Left ventricle myocardium inferior (tissue), 1 donor: ENCODE data around the gene IREB2. TPM values are rescaled to one million over a fixed set of nuclear protein-coding genes. Genes with fewer than 3 reads are reported as not detected.
A peak's percentile ranks its signal among the peaks of the same experiment; 100 is the strongest.
"Not testable (repeated sequence)": the region's sequence is repeated elsewhere in the genome, so short reads cannot be mapped to it uniquely, and the experiment has no call there.

ENCODE experiments used
- DNase-seq: peaks from one replicate; pipeline ENCODE4 v3.0.0-alpha.2; 2020
- H3K27ac ChIP-seq: fragments of 200-600 bp; replicated peaks from 2 replicates; pipeline ENCODE4 v1.8.0; 2021
- H3K27me3 ChIP-seq: fragments of 200-600 bp; 2 replicates; pipeline ENCODE4 v1.8.0; 2021; ENCODE audit warnings: low read depth
- H3K36me3 ChIP-seq: fragments of 200-600 bp; 2 replicates; pipeline ENCODE4 v1.8.0; 2021
- H3K4me1 ChIP-seq: fragments of 200-600 bp; 2 replicates; pipeline ENCODE4 v1.8.0; 2021
- H3K4me3 ChIP-seq: fragments of 200-600 bp; 2 replicates; pipeline ENCODE4 v1.8.0; 2021; ENCODE audit warnings: mild to moderate bottlenecking, moderate library complexity
- H3K9me3 ChIP-seq: fragments of 200-600 bp; replicated peaks from 2 replicates; pipeline ENCODE4 v1.8.0; 2021
- CTCF ChIP-seq: fragments of 200-600 bp; IDR thresholded peaks from 2 replicates; pipeline ENCODE4 v1.8.0; 2021; ENCODE audit warnings: antibody characterized with exemption, mild to moderate bottlenecking, borderline replicate concordance
- intact Hi-C: fragments of 100-400 bp; cut with micrococcal nuclease; formaldehyde crosslinking; loops from one replicate; pipeline ENCODE4 v1.11.0; 2022
- total RNA-seq: library from RNA; stranded (reverse); fragmentation: NEBNext Ultra II Directional; extraction: Animal tissue kit (Norgen Biotek cat#: 25700); gene quantifications from one replicate; pipeline ENCODE4 v1.2.1, GENCODE V29; 2021
- donor health status: DM: no; HTN: yes; CAD: no; lungs with severe emphysema.

IREB2 gene
- total RNA-seq, 1 donor from 2014 or later, result 23.6 TPM

DNA sequence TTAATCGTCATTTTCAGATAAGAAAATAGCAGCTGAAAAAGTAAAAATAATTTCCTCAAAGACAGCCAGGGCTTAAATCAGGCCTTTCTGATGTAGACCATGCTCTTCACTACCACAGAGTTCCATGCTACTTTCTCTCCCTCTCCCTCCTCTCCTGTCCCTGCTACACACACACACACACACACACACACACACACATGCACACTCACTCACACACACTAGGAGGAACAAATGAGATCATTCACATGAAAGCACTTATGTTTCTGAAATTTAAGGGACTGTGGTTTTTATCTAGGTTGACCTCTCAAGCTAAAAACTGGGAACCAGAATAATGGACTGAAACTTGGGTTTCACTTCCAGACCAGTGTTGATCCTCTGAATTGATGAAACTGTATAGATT lies 98.1 kb downstream of the IREB2 start:
- no peak overlapping the region for H3K4me3 ChIP-seq
- no peak for DNase-seq
- intact Hi-C loops, result no loop called here
- no peaks in the 10 kb centered on the region for H3K27me3 ChIP-seq
- no peaks in the 10 kb centered on the region for H3K36me3 ChIP-seq
- H3K9me3 ChIP-seq, result no peaks in the 10 kb centered on the region
- no peak for TF ChIP-seq CTCF
- no peak overlapping the region for H3K27ac ChIP-seq
- H3K4me1 ChIP-seq, result peaks cover 23% of the 10 kb centered on the region

GRCh38 chr15:78537266-78537905 lies 99.4 kb downstream of the IREB2 start:
- peaks cover 36% of the 10 kb centered on the region for H3K4me1 ChIP-seq
- intact Hi-C loops, result no loop called here
- H3K36me3 ChIP-seq, result peaks cover 3% of the 10 kb centered on the region
- peak overlapping the region; percentile 8 for H3K4me3 ChIP-seq
- H3K27me3 ChIP-seq, result no peaks in the 10 kb centered on the region
- H3K27ac ChIP-seq, result peak overlapping the region; percentile 71
- no peak for DNase-seq
- H3K9me3 ChIP-seq, result no peaks in the 10 kb centered on the region
- no peak for TF ChIP-seq CTCF

GRCh38 chr15:78538358-78538757 lies 100.3 kb downstream of the IREB2 start:
- Histone ChIP-seq H3K27me3 (no peaks in the 10 kb centered on the region), H3K36me3 (peaks cover 13% of the 10 kb centered on the region), H3K4me1 (peaks cover 45% of the 10 kb centered on the region), H3K4me3 (no peak overlapping the region), H3K9me3 (no peaks in the 10 kb centered on the region), H3K27ac (peak overlapping the region; percentile 71)
- no peak for DNase-seq
- no peak for TF ChIP-seq CTCF
- intact Hi-C loops, result no loop called here

GRCh38 chr15:78539464-78540140 lies 101.6 kb downstream of the IREB2 start:
- peak overlapping the region; percentile 80 for H3K4me3 ChIP-seq
- H3K27me3 ChIP-seq, DNase-seq, H3K9me3 ChIP-seq, intact Hi-C loops: not testable (repeated sequence)
- peak overlapping the region; percentile 95 for H3K27ac ChIP-seq
- peaks cover 23% of the 10 kb centered on the region for H3K36me3 ChIP-seq
- H3K4me1 ChIP-seq, result peaks cover 45% of the 10 kb centered on the region

- intact Hi-C loops, result no loop called here
- Histone ChIP-seq H3K27me3 (no peaks in the 10 kb centered on the region), H3K4me1 (peaks cover 45% of the 10 kb centered on the region)
These were observed 102.3 kb downstream of the IREB2 start, which contains the start of gene PSMA4 for GRCh38 chr15:78540141-78540870. Gene PSMA4 (plus strand): TSS chr15:78540444. CDS start chr15:78541928, 1,484 bp downstream.

More at GRCh38 chr15:78540141-78540870, 102.3 kb downstream of the IREB2 start, which contains the start of gene PSMA4:
- Histone ChIP-seq H3K27ac (peak within 1 kb of the TSS; percentile 95), H3K36me3 (peaks cover 30% of the 10 kb centered on the region), H3K9me3 (no peaks in the 10 kb centered on the region), H3K4me3 (peak within 1 kb of the TSS; percentile 80)
- peak; percentile 92 for DNase-seq
- TF ChIP-seq CTCF, result peak; percentile 59
